Glomerular visceral epithelial cell (primary cell): ENCODE data around the gene HSPB9.
"Not testable (repeated sequence)": the region's sequence is repeated elsewhere in the genome, so short reads cannot be mapped to it uniquely, and the experiment has no call there.

Experiments
- DNase-seq: peaks from one replicate; pipeline ENCODE4 v3.0.0-alpha.2; 2016; ENCODE audit errors: extremely low spot score

Gene HSPB9

DNA sequence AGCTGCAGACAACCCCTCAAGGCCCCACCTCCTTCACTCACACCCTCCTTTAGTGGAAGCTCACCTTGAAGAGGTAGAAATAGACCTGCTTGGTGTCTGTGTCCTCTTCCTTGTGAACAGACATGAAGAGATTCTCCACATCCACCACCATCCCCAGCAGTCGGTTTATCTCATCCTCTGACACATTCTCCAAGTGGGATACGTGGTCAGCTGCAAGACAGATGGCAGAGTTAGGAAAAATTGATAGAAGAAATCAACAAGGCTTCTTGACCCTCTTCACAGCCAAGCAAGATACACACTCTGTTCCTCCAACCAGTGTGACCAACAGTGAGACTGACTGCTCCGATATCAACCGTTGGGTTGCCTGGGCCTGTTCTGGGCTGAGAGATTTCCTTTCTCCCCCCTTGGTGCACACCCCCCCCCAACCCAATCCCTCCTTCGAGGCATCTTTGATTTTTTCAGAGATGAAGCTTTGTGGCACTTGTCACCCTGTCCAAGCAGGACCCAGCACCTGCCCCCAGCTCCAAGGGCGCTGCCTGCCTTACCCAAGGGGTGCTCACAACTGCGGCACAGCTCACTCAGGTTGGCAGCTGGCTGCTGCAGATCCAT, 2.3 kb upstream of the HSPB9 start:
- no peak for DNase-seq

GRCh38 chr17:42120770-42121769, 1.5 kb upstream of the HSPB9 start, which contains the start of gene KAT2A:
Gene KAT2A, minus strand, starts transcription at chr17:42121367. Its CDS starts 63 bp downstream, at chr17:42121304.
- DNase-seq: peak; percentile 80

GRCh38 chr17:42124256-42124655, 1.7 kb downstream of the HSPB9 start:
- no peak for DNase-seq

- DNase-seq: no peak
Observed at GRCh38 chr17:42125565-42125964, 3.0 kb downstream of the HSPB9 start.

- no peak for DNase-seq
Observed at GRCh38 chr17:42126836-42127235, 4.2 kb downstream of the HSPB9 start.

- DNase-seq: no peak
Observed at GRCh38 chr17:42127414-42127813, 4.8 kb downstream of the HSPB9 start.

- no peak for DNase-seq
Observed at GRCh38 chr17:42129109-42129837, 6.7 kb downstream of the HSPB9 start.

GRCh38 chr17:42130310-42130936, 7.8 kb downstream of the HSPB9 start:
- no peak for DNase-seq

DNA sequence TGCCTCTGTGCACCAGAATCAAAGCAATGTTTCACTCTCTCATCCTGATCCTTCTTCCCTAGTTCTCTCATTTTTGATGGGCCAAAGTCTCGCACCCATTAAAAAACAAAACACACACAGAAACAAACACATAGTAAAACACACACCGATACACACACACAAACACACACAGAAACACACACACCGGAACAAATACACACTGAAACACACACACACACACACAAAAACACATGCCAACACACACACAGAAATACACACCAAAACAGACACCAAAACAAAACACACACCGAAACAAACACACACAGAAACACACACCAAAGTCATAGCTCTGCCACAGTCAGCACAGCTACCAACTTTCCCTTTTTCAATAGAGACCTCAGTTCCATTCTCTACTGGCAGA, 8.6 kb downstream of the HSPB9 start:
- DNase-seq: no peak

GRCh38 chr17:42131981-42132432, 9.4 kb downstream of the HSPB9 start:
- DNase-seq: no peak

- DNase-seq: peak; percentile 88
Observed at GRCh38 chr17:42132941-42133340, 10.3 kb downstream of the HSPB9 start.

DNA sequence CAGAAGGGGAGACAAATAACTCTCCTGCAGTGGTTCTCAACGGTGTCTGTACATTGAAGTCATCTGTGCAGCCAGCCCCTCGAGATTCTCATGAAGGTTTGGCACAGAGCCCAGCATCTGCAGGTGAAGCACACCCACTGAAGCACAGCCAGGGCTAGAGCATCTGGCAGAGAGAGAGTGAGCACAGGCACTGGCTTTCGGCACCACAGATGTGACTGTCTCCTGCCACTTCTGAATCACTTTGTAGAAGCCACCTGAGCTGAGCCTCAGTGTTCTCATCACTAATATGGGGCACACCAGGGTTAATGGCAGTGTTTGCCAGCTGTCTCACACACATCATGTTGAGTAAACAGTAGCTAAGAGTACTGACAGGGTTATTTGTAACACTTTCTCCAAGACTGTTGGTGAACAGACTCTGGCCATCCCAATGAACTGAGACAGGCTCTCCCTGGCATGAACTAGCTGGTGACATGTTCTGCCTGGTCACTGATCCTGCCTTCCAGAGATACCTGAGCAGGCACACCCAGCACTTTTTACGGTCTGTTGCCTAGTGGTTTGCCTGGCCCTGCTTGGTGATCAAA, 10.9 kb downstream of the HSPB9 start:
- peak; percentile 70 for DNase-seq

GRCh38 chr17:42135151-42135550, 12.5 kb downstream of the HSPB9 start:
- DNase-seq: no peak

DNA sequence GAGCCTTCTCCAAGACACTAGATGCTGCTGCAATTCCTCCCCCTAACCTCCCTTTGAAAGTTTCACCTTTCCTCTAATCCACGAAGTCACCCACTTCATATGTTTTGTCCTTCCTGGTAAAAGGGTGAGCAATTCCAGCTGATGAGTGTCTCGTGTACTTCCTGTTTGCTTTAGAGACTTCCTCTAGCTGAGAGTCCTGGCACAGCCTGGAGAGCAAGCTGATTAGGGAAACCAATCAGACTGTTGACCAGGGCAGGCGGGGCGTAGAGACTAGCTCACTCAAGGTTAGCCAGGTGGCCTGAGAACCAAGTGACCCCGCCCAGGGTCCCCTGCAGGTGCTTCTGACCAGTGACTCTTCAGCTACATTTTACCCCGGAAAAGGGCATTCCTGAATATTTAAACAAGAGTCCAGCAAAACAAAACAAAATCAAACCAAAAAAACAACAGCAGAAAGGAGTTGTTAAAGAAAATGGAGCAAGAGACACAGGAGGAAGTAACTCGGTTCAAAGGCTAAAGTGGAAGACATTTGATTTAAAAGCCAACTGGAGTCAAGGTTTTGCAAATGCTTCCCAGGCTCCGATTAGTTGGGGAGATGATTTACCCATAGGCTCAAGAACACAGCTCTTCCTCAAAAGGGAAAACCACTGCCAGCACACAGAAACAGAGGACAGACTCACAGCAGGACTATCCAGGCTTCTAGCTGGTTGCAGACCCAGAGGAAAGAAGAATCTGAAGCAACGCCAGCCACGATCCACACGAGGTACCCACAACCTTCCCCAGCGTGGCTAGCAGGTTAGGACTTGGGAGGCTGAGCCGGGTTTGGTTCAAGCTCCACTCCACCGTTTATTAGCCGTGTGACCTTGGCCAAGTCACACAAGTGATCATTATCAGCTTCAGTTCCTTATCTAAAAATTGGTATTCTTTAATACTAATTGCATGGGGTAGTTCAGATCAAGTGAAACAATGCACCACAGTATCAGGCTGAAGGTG, 13.4 kb downstream of the HSPB9 start:
- DNase-seq: peak; percentile 68

GRCh38 chr17:42136654-42137051, 14.0 kb downstream of the HSPB9 start:
- no peak for DNase-seq

- no peak for DNase-seq
Observed at GRCh38 chr17:42138749-42139492, 16.3 kb downstream of the HSPB9 start.

DNA sequence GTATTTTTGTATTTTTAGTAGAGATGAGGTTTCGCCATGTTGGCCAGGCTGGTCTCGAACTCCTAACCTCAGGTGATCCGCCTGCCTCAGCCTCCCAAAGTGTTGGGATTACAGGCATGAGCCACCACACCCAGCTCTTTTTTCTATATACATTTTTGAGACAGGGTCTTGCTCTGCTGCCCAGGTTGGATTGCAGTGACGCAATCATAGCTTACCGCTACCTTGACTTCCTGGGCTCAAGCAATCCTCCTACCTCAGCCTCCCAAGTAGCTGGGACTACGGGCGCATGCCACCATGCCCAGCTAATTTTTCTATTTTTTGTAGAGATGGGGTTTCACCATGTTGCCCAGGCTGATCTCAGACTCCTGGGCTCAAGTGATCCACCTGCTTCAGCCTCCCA, 18.1 kb downstream of the HSPB9 start:
- DNase-seq: not testable (repeated sequence)

DNA sequence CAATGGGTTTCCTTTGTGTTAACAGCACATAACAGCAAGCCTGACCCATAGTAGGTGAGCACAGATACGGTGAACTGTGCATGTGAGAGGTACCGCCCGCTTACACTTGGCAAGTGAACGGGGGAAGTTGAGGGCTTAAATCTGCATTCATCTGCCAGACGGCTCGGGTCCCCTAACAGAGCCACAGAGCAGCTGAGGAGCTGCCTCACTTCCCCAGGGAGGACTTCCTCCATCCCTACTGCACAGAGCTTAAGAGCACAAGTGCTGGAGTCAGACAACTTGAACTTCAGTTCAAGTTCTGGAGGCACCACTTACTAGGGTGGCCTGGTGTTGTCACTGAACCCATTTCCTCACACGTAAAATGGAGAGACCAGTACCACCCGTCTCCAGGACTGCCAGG, 18.8 kb downstream of the HSPB9 start:
- DNase-seq: no peak

DNA sequence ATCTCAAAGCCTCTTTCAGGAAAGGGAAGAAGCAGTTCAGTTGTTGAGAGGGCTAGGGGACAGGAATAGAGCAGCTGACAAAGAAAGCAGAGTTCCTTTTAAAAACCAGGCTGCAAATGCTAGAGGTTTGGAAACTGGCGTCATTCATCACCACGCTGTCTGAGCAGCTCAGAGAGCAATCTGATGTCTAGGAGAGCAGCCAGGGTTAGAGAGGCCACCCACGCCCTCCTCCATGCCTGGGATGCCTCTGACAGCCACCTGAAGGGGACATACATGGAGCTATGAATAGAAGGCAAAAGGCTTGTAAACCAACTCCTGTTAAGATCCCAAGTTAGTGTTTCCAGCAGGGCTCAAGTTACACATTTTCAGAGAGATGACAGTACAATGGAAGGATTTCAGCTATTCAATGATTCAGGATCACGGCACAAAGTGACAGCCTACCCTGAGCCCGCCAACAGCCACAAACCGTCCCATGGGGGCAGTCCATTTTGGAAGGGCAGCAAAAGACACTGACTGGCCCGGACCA, 19.8 kb downstream of the HSPB9 start:
- DNase-seq: no peak
